Measurements from ENCODE around the gene RAD18. TPM values are rescaled to one million over a fixed set of nuclear protein-coding genes. Genes with fewer than 3 reads are reported as not detected.

The RAD18 gene
- total and polyA plus RNA-seq, 11 donors: 0.76 to 6.1 (median 2.5) TPM

GRCh38 chr3:8882171-8882593 is 81.1 kb downstream of the RAD18 start:
- ATAC-seq (no peak), DNase-seq (no peak)
- WGBS, 4 donors: 56 to 76% (median 64%) methylated on average over 3 of the region's 3 CpGs
- peaks cover 0 to 8% (median 0%) of the 10 kb centered on the region in 12 donors for H3K9me3 ChIP-seq
- H3K27ac ChIP-seq: no peak overlapping the region
- intact Hi-C loops (cut with DNase I): no loop called here
- peaks cover 0 to 21% (median 0%) of the 10 kb centered on the region in 9 donors for H3K36me3 ChIP-seq
- H3K4me1 ChIP-seq: no peaks in the 10 kb centered on the region
- H3K4me3 ChIP-seq: no peak overlapping the region
- TF ChIP-seq CTCF (IDR thresholded peaks at IDR 0.05) (no peak), POLR2A (IDR thresholded peaks at IDR 0.05) (no peak)
- H3K27me3 ChIP-seq: no peaks in the 10 kb centered on the region

DNA sequence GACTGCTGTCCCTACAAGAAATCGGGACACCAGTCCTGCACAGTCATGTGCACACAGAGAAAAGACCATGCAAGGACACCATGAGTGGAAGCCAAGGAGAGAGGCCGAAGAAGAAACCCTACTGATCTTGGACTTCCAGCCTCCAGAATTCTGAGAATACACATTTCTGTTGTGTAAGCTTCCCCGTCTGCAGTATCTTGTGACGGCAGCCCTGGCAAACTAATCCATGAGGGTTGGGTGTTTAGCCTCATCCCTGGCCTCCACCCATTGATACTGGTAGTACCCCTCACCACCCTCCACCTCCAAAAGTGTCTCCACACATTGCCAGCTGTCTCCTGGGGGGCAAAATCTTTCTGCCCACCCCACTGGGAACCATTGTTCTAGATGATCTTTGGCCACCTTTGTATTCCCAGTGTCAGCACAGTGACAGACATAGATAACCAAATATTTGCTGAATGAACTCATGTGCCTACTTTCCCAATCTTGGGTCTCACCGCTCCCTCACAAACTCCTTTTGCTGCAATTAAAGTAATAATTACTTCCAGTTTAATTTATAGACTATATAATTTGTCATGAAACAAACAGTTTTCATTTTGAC is 83.8 kb downstream of the RAD18 start:
- Histone ChIP-seq H3K27me3 (no peaks in the 10 kb centered on the region), H3K9me3 (peaks cover 0 to 8% (median 0%) of the 10 kb centered on the region in 12 donors), H3K36me3 (peaks cover 0 to 24% (median 0%) of the 10 kb centered on the region in 9 donors), H3K4me1 (no peaks in the 10 kb centered on the region), H3K27ac (no peak overlapping the region), H3K4me3 (no peak overlapping the region)
- intact Hi-C loops (cut with DNase I): no loop called here
- 94 to 96% (median 96%) methylated on average over 5 of the region's 5 CpGs for WGBS, 4 donors
- DNase-seq: no peak
- TF ChIP-seq CTCF (IDR thresholded peaks at IDR 0.05) (no peak), POLR2A (IDR thresholded peaks at IDR 0.05) (no peak)
- ATAC-seq: no peak

DNA sequence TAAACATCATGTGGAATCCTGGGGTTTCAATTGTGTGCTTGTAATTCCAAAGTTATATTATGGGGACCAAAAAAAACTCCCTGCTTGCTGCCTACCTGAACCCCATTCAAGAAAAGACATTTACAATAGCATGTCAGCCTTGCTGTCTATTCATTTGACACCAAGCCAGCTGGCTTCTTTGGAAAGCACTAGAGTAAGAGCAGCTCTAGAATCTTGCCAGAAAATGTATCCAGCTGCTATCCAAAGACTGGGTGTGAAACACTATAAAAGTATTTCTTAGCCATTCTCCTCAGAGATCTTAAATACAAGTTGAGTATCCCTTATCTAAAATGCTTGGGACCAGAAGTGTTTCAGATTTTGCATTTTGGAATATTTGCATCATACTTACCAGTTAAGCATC is 87.4 kb downstream of the RAD18 start:
- no peak for DNase-seq
- no peak overlapping the region for H3K4me3 ChIP-seq

GRCh38 chr3:8873740-8874139 is 89.5 kb downstream of the RAD18 start:
- TF ChIP-seq CTCF (IDR thresholded peaks at IDR 0.05) (no peak), POLR2A (IDR thresholded peaks at IDR 0.05) (no peak)
- Histone ChIP-seq H3K4me3 (no peak overlapping the region), H3K9me3 (no peaks in the 10 kb centered on the region), H3K27me3 (no peaks in the 10 kb centered on the region), H3K4me1 (no peaks in the 10 kb centered on the region), H3K36me3 (peaks cover 0 to 7% (median 0%) of the 10 kb centered on the region in 9 donors), H3K27ac (no peak overlapping the region)
- ATAC-seq: no peak
- intact Hi-C loops (cut with DNase I): no loop called here
- WGBS, 4 donors: 96 to 98% (median 98%) methylated on average over 5 of the region's 5 CpGs
- DNase-seq: no peak

More for the DNA sequence above, 87.4 kb downstream of the RAD18 start:
- Histone ChIP-seq H3K9me3 (no peaks in the 10 kb centered on the region), H3K27me3 (no peaks in the 10 kb centered on the region), H3K36me3 (peaks cover 0 to 20% (median 0%) of the 10 kb centered on the region in 9 donors), H3K27ac (no peak overlapping the region), H3K4me1 (no peaks in the 10 kb centered on the region)
- intact Hi-C loops (cut with DNase I): no loop called here
- TF ChIP-seq POLR2A (IDR thresholded peaks at IDR 0.05): no peak
- TF ChIP-seq CTCF (IDR thresholded peaks at IDR 0.05): no peak
- no peak for ATAC-seq
